NB4 (cell line): Measurements from ENCODE around the gene AFF2.

Experiments
- CTCF ChIP-seq: IDR thresholded peaks from one replicate; pipeline ENCODE4 v1.5.1; 2012; ENCODE audit warnings: low read depth, low read length
- POLR2A ChIP-seq: IDR thresholded peaks from 2 replicates; pipeline ENCODE4 v1.6.1; 2011; ENCODE audit warnings: mild to moderate bottlenecking; ENCODE audit not compliant: insufficient read length; ENCODE audit errors: extremely low read depth

GRCh38 chrX:148691456-148691855, 191.0 kb downstream of the AFF2 start:
- TF ChIP-seq POLR2A (no peak), CTCF (no peak)
